GM12878 (cell line): ENCODE data around the gene SNX13. TPM values are rescaled to one million over a fixed set of nuclear protein-coding genes. Genes with fewer than 3 reads are reported as not detected.

ENCODE experiments used
- ATAC-seq: fragments of 200-7000 bp; cut with Tn5 transposase; 3 replicates; pipeline ENCODE4 v1.9.1; 2020; ENCODE audit warnings: mild to moderate bottlenecking, moderate library complexity
- BruUV-seq: library from RNA; stranded (reverse); fragments of 400-500 nt; replicated peaks from 2 replicates; lab custom pipeline; 2021; lab: Mats Ljungman, UMichigan
- CTCF ChIA-PET: fragments of 300-600 bp; sonication (Branson Sonifier 250); formaldehyde crosslinking; extraction: SDS; loops from one replicate; lab custom pipeline; 2021; ENCODE audit warnings: inconsistent platforms; lab: Yijun Ruan, JAX
- POLR2A ChIA-PET: fragments of 350-600 bp; formaldehyde crosslinking; extraction: SDS; loops from one replicate; lab custom pipeline; 2021; ENCODE audit warnings: inconsistent platforms; lab: Charles Lee
- RAD21 ChIA-PET: fragments of 300-600 bp; sonication (Branson Sonifier 250); formaldehyde crosslinking; loops from one replicate; lab custom pipeline; 2023; ENCODE audit warnings: antibody characterized with exemption; ENCODE audit not compliant: unreplicated experiment; lab: Charles Lee
- SMC1A ChIA-PET: fragments of 300-600 bp; sonication (Branson Sonifier 250); formaldehyde crosslinking; loops from one replicate; lab custom pipeline; 2023; ENCODE audit not compliant: unreplicated experiment, uncharacterized antibody; lab: Charles Lee
- DNase-seq: peaks from one replicate; pipeline ENCODE4 v3.0.0-alpha.2; 2011; ENCODE audit warnings: low read depth, low spot score
- FAIRE-seq: peaks from 3 replicates; lab custom pipeline; 2011; peaks lifted over from hg19 to GRCh38; lab: Jason Lieb, UNC
- H2AFZ ChIP-seq: 2 replicates; pipeline ENCODE4 v1.6.0; 2011; ENCODE audit warnings: low read depth, low read length, control low read depth; ENCODE audit not compliant: control insufficient read depth
- H3K27ac ChIP-seq: 2 replicates; pipeline ENCODE4 v1.5.1; 2011; ENCODE audit warnings: control low read depth; ENCODE audit not compliant: control insufficient read depth, insufficient read depth
- H3K27me3 ChIP-seq, 2 experiments: replicated peaks in 1 of 2; 2 replicates each; pipeline versions ENCODE4 v1.6.0 to v1.6.1; 2011; ENCODE audit warnings: low read length in 1 of 2; ENCODE audit not compliant: control insufficient read depth in 2 of 2, insufficient read depth in 2 of 2
- H3K36me3 ChIP-seq, 2 experiments: 2 replicates each; pipeline ENCODE4 v1.5.1; 2011; ENCODE audit warnings: low read length in 1 of 2; ENCODE audit not compliant: control insufficient read depth in 2 of 2, insufficient read depth in 2 of 2
- H3K4me1 ChIP-seq: 2 replicates; pipeline ENCODE4 v1.6.1; 2011; ENCODE audit warnings: mild to moderate bottlenecking, low read length, moderate library complexity, mixed read lengths; ENCODE audit not compliant: control insufficient read depth, insufficient read depth
- H3K4me2 ChIP-seq: 2 replicates; pipeline ENCODE4 v1.6.0; 2011; ENCODE audit warnings: control low read depth; ENCODE audit not compliant: control insufficient read depth, insufficient read depth
- H3K4me3 ChIP-seq: fragments of 200-600 bp; sonication (generic); 2 replicates; pipeline ENCODE4 v1.5.1; 2016
- H3K79me2 ChIP-seq: 2 replicates; pipeline ENCODE4 v1.6.0; 2011; ENCODE audit warnings: low read length; ENCODE audit not compliant: control insufficient read depth, insufficient read depth
- H3K9ac ChIP-seq: 2 replicates; pipeline ENCODE4 v1.8.0; 2011; ENCODE audit warnings: low read length, control low read depth, mixed read lengths; ENCODE audit not compliant: control insufficient read depth, insufficient read depth
- H3K9me3 ChIP-seq: replicated peaks from 3 replicates; pipeline ENCODE4 v1.5.1; 2011; ENCODE audit warnings: mild to moderate bottlenecking, low read length; ENCODE audit not compliant: control insufficient read depth, insufficient read depth
- H4K20me1 ChIP-seq: 2 replicates; pipeline ENCODE4 v1.6.0; 2011; ENCODE audit not compliant: control insufficient read depth, insufficient read depth
- CBX5 ChIP-seq: sonication (generic); IDR thresholded peaks from 2 replicates; pipeline ENCODE4 v1.6.1; 2016; ENCODE audit warnings: low read depth, moderate library complexity, mild to moderate bottlenecking, inconsistent platforms
- HCFC1 ChIP-seq: fragments of 150-350 bp; IDR thresholded peaks from 2 replicates; pipeline ENCODE4 v1.6.1; 2014; ENCODE audit warnings: low read length
- JUNB ChIP-seq: IDR thresholded peaks from 2 replicates; pipeline ENCODE4 v1.6.1; 2016; ENCODE audit warnings: antibody characterized with exemption, mild to moderate bottlenecking
- MEF2B ChIP-seq: fragments of 450-650 bp; IDR thresholded peaks from 2 replicates; pipeline ENCODE4 v1.6.1; 2018; ENCODE audit warnings: mild to moderate bottlenecking, moderate library complexity; ENCODE audit not compliant: partially characterized antibody, poor library complexity, severe bottlenecking
- MXI1 ChIP-seq: fragments of 150-350 bp; IDR thresholded peaks from 2 replicates; pipeline ENCODE4 v1.6.1; 2011; ENCODE audit warnings: low read depth, mild to moderate bottlenecking, inconsistent platforms, low read length, improper control_type of control experiment
- MYB ChIP-seq: fragments of 150-350 bp; IDR thresholded peaks from 2 replicates; pipeline ENCODE4 v1.6.1; 2014; ENCODE audit warnings: mild to moderate bottlenecking, low read depth, low read length, borderline replicate concordance
- NFYB ChIP-seq: IDR thresholded peaks from 2 replicates; pipeline ENCODE4 v1.6.1; 2011; ENCODE audit warnings: low read depth, mild to moderate bottlenecking, low read length, improper control_type of control experiment, moderate library complexity; ENCODE audit not compliant: insufficient read depth
- NR2C1 ChIP-seq: fragments of 450-650 bp; IDR thresholded peaks from 2 replicates; pipeline ENCODE4 v1.6.1; 2017; ENCODE audit warnings: antibody characterized with exemption, mild to moderate bottlenecking, moderate library complexity
- SMAD1 ChIP-seq: fragments of 450-650 bp; IDR thresholded peaks from 2 replicates; pipeline ENCODE4 v1.6.1; 2018; ENCODE audit warnings: mild to moderate bottlenecking, low read depth; ENCODE audit not compliant: partially characterized antibody
- YBX1 ChIP-seq: fragments of 450-650 bp; IDR thresholded peaks from 2 replicates; pipeline ENCODE4 v1.6.1; 2016; ENCODE audit warnings: antibody characterized with exemption
- ZNF217 ChIP-seq: fragments of 450-650 bp; IDR thresholded peaks from 2 replicates; pipeline ENCODE4 v1.6.1; 2017; ENCODE audit warnings: antibody characterized with exemption, mild to moderate bottlenecking
- ZNF687 ChIP-seq: fragments of 450-650 bp; IDR thresholded peaks from 2 replicates; pipeline ENCODE4 v1.6.1; 2017; ENCODE audit warnings: mild to moderate bottlenecking, moderate library complexity
- WGBS: methylation state at CpG from one replicate; pipeline ENCODE4 v1.1.6; 2016; ENCODE audit warnings: low lambda C conversion rate; ENCODE audit not compliant: insufficient replicate concordance, insufficient coverage; ENCODE audit errors: missing lambda C conversion rate; 5-methylcytosine and 5-hydroxymethylcytosine counted together
- in situ Hi-C: fragments of 300-500 bp; cut with MboI; formaldehyde crosslinking; loops from 9 replicates; pipeline ENCODE4 v1.14.3; 2018; ENCODE audit warnings: mixed read lengths
- intact Hi-C: fragments of 100-400 bp; cut with micrococcal nuclease; formaldehyde crosslinking; loops from one replicate; pipeline ENCODE4 v1.14.2; 2022; ENCODE audit not compliant: unreplicated experiment
- polyA plus RNA-seq, 11 experiments: library from polyadenylated mRNA; depleted of rRNA in 4 of 11; unstranded in 6 of 11; stranded (reverse) in 5 of 11; fragments of >200 nt; fragmentation: Nextera tagmentation in 4 of 11; fragmentation: Illumina TruSeq in 1 of 11; extraction: Ambion mirVana in 4 of 11; extraction: Trizol in 1 of 11; gene quantifications; 1 replicate in 1 of 11; 2 replicates in 10 of 11; pipeline versions ENCODE4 v1.2.1 to v1.2.3, GENCODE V29; 2011 to 2016; ENCODE audit warnings: inconsistent platforms in 2 of 11, missing spikeins in 2 of 11, low read depth in 1 of 11
- total RNA-seq, 4 experiments: library from RNA; depleted of rRNA in 3 of 4; stranded (reverse); fragments of >200 nt in 3 of 4; fragmentation: Illumina TruSeq in 1 of 4; extraction: Trizol in 1 of 4; gene quantifications; 2 replicates each; pipeline versions ENCODE4 v1.2.1 to v1.2.3, GENCODE V29; 2013 to 2021
- TF ChIP-seq, protein P1 (sequence below): IDR thresholded peaks from 2 replicates; pipeline ENCODE4 v1.6.1; 2011; ENCODE audit warnings: low read depth, low read length, improper control_type of control experiment, borderline replicate concordance

The SNX13 gene
- total and polyA plus RNA-seq, 10 of the 15 experiments (the other 5 are each of a cell fraction or from before 2014, with no cell fraction given), result 2.2 to 17.1 (median 11.9) TPM

- Histone ChIP-seq H3K36me3 (no peaks in the 10 kb centered on the region), H2AFZ (no peak overlapping the region), H4K20me1 (no peaks in the 10 kb centered on the region), H3K9ac (no peak overlapping the region), H3K4me3 (no peak overlapping the region), H3K4me1 (no peaks in the 10 kb centered on the region), H3K4me2 (no peak overlapping the region), H3K79me2 (no peaks in the 10 kb centered on the region), H3K27ac (no peak overlapping the region), H3K9me3 (no peaks in the 10 kb centered on the region), H3K27me3 (no peaks in the 10 kb centered on the region)
- SMC1A ChIA-PET, result no interaction called here
- in situ Hi-C loops (no loop called here), intact Hi-C loops (no loop called here)
- ATAC-seq (no peak), DNase-seq (no peak), FAIRE-seq (no peak)
- RAD21 ChIA-PET, result no interaction called here
- 53% methylated on average over 1 of the region's 1 CpG for WGBS
- BruUV-seq, result no TSS peak
- CTCF ChIA-PET, result no interaction called here
- TF ChIP-seq YBX1, result no peak
- TF ChIP-seq JUNB, result no peak
- TF ChIP-seq, protein P1, sequence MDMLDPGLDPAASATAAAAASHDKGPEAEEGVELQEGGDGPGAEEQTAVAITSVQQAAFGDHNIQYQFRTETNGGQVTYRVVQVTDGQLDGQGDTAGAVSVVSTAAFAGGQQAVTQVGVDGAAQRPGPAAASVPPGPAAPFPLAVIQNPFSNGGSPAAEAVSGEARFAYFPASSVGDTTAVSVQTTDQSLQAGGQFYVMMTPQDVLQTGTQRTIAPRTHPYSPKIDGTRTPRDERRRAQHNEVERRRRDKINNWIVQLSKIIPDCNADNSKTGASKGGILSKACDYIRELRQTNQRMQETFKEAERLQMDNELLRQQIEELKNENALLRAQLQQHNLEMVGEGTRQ, result no peak
- TF ChIP-seq HCFC1, result no peak
- no peak for TF ChIP-seq NFYB
- TF ChIP-seq NR2C1, result no peak
- POLR2A ChIA-PET, result no interaction called here
Measured at GRCh38 chr7:17900464-17900863, 39.8 kb downstream of the SNX13 start.

- H3K36me3 ChIP-seq, result no peaks in the 10 kb centered on the region
- intact Hi-C loops, result no loop called here
- H3K4me2 ChIP-seq, result no peak overlapping the region
- no peak overlapping the region for H2AFZ ChIP-seq
- no peak overlapping the region for H3K4me3 ChIP-seq
- no peaks in the 10 kb centered on the region for H4K20me1 ChIP-seq
- WGBS, result 100% methylated on average over 4 of the region's 4 CpGs
- no peaks in the 10 kb centered on the region for H3K79me2 ChIP-seq
- SMC1A ChIA-PET, result interaction anchor here (1.6 kb wide), 1 partner anchor 10 kb away, joined by 4 read pairs; no protein-coding TSS in a partner anchor
- no peaks in the 10 kb centered on the region for H3K27me3 ChIP-seq
- no peak overlapping the region for H3K27ac ChIP-seq
- CTCF ChIA-PET, result no interaction called here
- POLR2A ChIA-PET, result no interaction called here
- BruUV-seq, result no TSS peak
- H3K4me1 ChIP-seq, result no peaks in the 10 kb centered on the region
- no peaks in the 10 kb centered on the region for H3K9me3 ChIP-seq
- FAIRE-seq (no peak), ATAC-seq (no peak), DNase-seq (no peak)
- RAD21 ChIA-PET, result no interaction called here
- no peak overlapping the region for H3K9ac ChIP-seq
- in situ Hi-C loops, result no loop called here
- TF ChIP-seq ZNF687, result no peak
- TF ChIP-seq SMAD1, result no peak
- TF ChIP-seq MYB, result no peak
- no peak for TF ChIP-seq JUNB
- TF ChIP-seq MXI1, result no peak
- TF ChIP-seq MEF2B, result no peak
- no peak for TF ChIP-seq CBX5
- no peak for TF ChIP-seq ZNF217
Measured at GRCh38 chr7:17898111-17898510, 42.2 kb downstream of the SNX13 start.
